Measurements from ENCODE around the gene FAM181A. TPM values are rescaled to one million over a fixed set of nuclear protein-coding genes. Genes with fewer than 3 reads are reported as not detected.

FAM181A gene
- total and polyA plus RNA-seq, 10 of the 15 experiments (the other 5 are each of a cell fraction or from before 2014, with no cell fraction given), result not detected

- TF ChIP-seq ZNF687 (IDR thresholded peaks at IDR 0.05) (no peak), PKNOX1 (IDR thresholded peaks at IDR 0.05) (no peak), FOS (IDR thresholded peaks at IDR 0.05; ENCODE audit: borderline replicate concordance, extremely low read depth, insufficient read length) (no peak), NFYB (IDR thresholded peaks at IDR 0.05; ENCODE audit: insufficient read depth, low read depth, low read length) (no peak), SRF (IDR thresholded peaks at IDR 0.05; ENCODE audit: low read depth in 2 of 2, low read length in 2 of 2) (no peak), REST (IDR thresholded peaks at IDR 0.05; ENCODE audit: low read depth, low read length) (no peak), DPF2 (IDR thresholded peaks at IDR 0.05) (no peak), CREM (IDR thresholded peaks at IDR 0.05; ENCODE audit: low read depth) (no peak), MEF2A (IDR thresholded peaks at IDR 0.05; ENCODE audit: insufficient read depth, low read depth, low read length) (no peak)
Observed at GRCh38 chr14:93963692-93964091, 36.5 kb downstream of the FAM181A start (continued).
